ENCODE data around the gene WDR90. TPM values are rescaled to one million over a fixed set of nuclear protein-coding genes. Genes with fewer than 3 reads are reported as not detected.

Gene WDR90
- total RNA-seq, 1 experiment from 2014 or later = 47.9 TPM

GRCh38 chr16:682493-683395 is 33.6 kb downstream of the WDR90 start:
- H3K4me1 Mint-ChIP-seq (ENCODE audit: insufficient read depth, unreplicated experiment) = peaks cover 6% of the 10 kb centered on the region
- intact Hi-C loops (cut with micrococcal nuclease) = no loop called here
- H3K4me3 Mint-ChIP-seq (ENCODE audit: unreplicated experiment) = peak overlapping the region; percentile 76
- H3K27me3 Mint-ChIP-seq (ENCODE audit: insufficient read depth, unreplicated experiment) = no peaks in the 10 kb centered on the region
- H3K27ac Mint-ChIP-seq (ENCODE audit: low read depth, unreplicated experiment) = no peak overlapping the region
- no peak for DNase-seq (ENCODE audit: unreplicated experiment)
- peaks cover 59% of the 10 kb centered on the region for H3K36me3 Mint-ChIP-seq (ENCODE audit: insufficient read depth, unreplicated experiment)
- CTCF ChIA-PET = interaction anchor here (0.6 to 1.8 kb wide), 3 partner anchors 15 to 30 kb away, joined by 3 to 9 read pairs (median 5); partner anchors contain the start of gene RHOT2
- BruUV-seq (replicated peaks) = no TSS peak
- POLR2A ChIA-PET = interaction anchor here (0.7 to 2.9 kb wide), 11 partner anchors 7 to 155 kb away, joined by 3 to 32 read pairs (median 6); partner anchors contain the start of genes ANTKMT, CAPN15 and WDR24
- no peak for TF ChIP-seq CTCF (IDR thresholded peaks at IDR 0.05; ENCODE audit: unreplicated experiment)
- H3K9me3 Mint-ChIP-seq (ENCODE audit: unreplicated experiment) = no peaks in the 10 kb centered on the region

- ChIA-PET CTCF (interaction anchor here (0.6 kb wide), 1 partner anchor 31 kb away, joined by 3 read pairs; no protein-coding TSS in a partner anchor), POLR2A (interaction anchor here (0.7 to 2.9 kb wide), 22 partner anchors 8 to 105 kb away, joined by 3 to 16 read pairs (median 4); partner anchors contain the start of genes ANTKMT, CHTF18, METTL26 and RHBDL1)
- TF ChIP-seq CTCF (IDR thresholded peaks at IDR 0.05; ENCODE audit: unreplicated experiment) = no peak
- no peaks in the 10 kb centered on the region for H3K9me3 Mint-ChIP-seq (ENCODE audit: unreplicated experiment)
- H3K36me3 Mint-ChIP-seq (ENCODE audit: insufficient read depth, unreplicated experiment) = peaks cover 61% of the 10 kb centered on the region
- H3K4me1 Mint-ChIP-seq (ENCODE audit: insufficient read depth, unreplicated experiment) = peaks cover 6% of the 10 kb centered on the region
- peak overlapping the region; percentile 76 for H3K4me3 Mint-ChIP-seq (ENCODE audit: unreplicated experiment)
- peak overlapping the region; percentile 61 for H3K27ac Mint-ChIP-seq (ENCODE audit: low read depth, unreplicated experiment)
- peak; percentile 36 for DNase-seq (ENCODE audit: unreplicated experiment)
- intact Hi-C loops (cut with micrococcal nuclease) = no loop called here
- BruUV-seq (replicated peaks) = no TSS peak
- no peaks in the 10 kb centered on the region for H3K27me3 Mint-ChIP-seq (ENCODE audit: insufficient read depth, unreplicated experiment)
Observed at GRCh38 chr16:683396-684070, 34.4 kb downstream of the WDR90 start.

- ChIA-PET CTCF (interaction anchor here (0.8 kb wide), 1 partner anchor 31 kb away, joined by 3 read pairs; the partner anchor contains the start of gene METRN), POLR2A (interaction anchor here (0.6 to 2.9 kb wide), 20 partner anchors 9 to 104 kb away, joined by 3 to 16 read pairs (median 3); partner anchors contain the start of genes ANTKMT, CHTF18, METTL26 and RHBDL1)
- H3K4me1 Mint-ChIP-seq (ENCODE audit: insufficient read depth, unreplicated experiment) = peaks cover 6% of the 10 kb centered on the region
- no TSS peak for BruUV-seq (replicated peaks)
- H3K4me3 Mint-ChIP-seq (ENCODE audit: unreplicated experiment) = peak within 1 kb of the TSS; percentile 76
- H3K27me3 Mint-ChIP-seq (ENCODE audit: insufficient read depth, unreplicated experiment) = no peaks in the 10 kb centered on the region
- peak within 1 kb of the TSS; percentile 61 for H3K27ac Mint-ChIP-seq (ENCODE audit: low read depth, unreplicated experiment)
- intact Hi-C loops (cut with micrococcal nuclease) = no loop called here
- H3K36me3 Mint-ChIP-seq (ENCODE audit: insufficient read depth, unreplicated experiment) = peaks cover 62% of the 10 kb centered on the region
- no peak for TF ChIP-seq CTCF (IDR thresholded peaks at IDR 0.05; ENCODE audit: unreplicated experiment)
- peak; percentile 95 for DNase-seq (ENCODE audit: unreplicated experiment)
- H3K9me3 Mint-ChIP-seq (ENCODE audit: unreplicated experiment) = no peaks in the 10 kb centered on the region
Observed at GRCh38 chr16:684071-684794, 35.1 kb downstream of the WDR90 start, which contains the start of gene JMJD8. Gene JMJD8, minus strand, starts transcription at chr16:684334. Its CDS starts 15 bp downstream, at chr16:684319.
